HG02981 (cell line): ENCODE data around the gene ATP9A.
"Not testable (repeated sequence)": the region's sequence is repeated elsewhere in the genome, so short reads cannot be mapped to it uniquely, and the experiment has no call there.

Experiments used
- ATAC-seq: cut with Tn5 transposase; IDR thresholded peaks from one replicate; pipeline ENCODE4 v1.9.1; 2021; ENCODE audit warnings: mild to moderate bottlenecking, moderate library complexity; ENCODE audit not compliant: unreplicated experiment

Gene ATP9A

DNA sequence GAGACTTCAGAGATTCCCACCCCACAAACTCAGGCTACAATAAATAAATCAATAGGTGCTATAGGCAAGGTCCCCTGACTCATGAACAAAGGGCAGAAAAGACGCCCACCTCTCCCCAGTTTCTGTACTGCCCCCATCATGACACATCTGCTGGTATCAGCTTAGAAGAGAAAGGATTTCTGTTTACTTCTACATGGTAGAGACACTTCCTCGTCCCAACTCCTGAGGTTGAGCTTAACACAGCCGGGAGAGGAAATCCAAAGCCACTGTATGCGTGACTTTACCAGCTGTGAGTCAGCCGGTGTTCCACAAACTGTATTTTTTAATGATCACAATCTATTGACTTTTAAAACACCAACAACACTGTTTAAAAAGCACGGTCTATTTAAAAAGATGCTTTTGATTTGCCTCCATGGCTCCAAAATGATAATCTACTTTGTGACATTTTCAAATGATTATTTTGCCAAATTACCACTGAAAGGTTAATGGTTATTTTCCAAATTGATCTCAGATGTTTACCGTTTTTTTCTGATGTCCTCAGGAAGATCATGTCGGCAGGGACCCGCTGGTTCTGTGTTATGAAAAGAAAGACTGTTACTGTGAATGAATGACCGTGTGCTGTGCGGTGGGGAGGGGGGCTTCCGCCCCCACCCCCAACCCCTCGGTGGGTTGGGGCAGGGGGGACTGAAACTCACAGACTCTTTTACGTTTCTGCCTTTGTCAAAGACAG, 72.5 kb downstream of the ATP9A start:
- no peak for ATAC-seq

DNA sequence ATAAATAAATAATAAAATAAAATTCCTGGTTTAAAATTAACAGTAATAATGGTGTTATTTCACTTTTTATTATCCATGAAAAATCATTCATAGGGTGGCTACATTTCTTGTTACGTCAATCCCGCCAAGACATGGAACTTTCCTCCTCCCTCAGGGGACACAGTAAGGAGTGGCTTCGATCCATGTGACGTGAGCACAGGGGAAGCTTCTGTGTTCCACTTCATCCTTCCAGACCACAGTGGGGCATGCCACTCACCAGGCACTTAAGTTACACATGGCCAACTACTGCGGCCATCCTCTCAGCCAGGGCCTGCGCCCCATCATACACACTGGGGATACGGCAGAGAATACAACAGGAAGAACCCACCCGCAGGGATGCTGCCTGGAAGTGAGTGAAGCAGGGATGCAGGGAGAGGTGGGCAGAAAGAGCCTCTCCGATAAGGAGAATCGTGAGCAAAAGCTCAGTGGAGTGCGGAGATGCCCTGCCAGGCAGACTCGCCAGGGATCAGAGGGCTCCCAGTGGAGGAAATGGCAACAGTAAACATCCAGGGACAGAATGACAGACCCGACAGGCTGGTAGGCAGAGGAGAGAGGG, 75.3 kb downstream of the ATP9A start:
- ATAC-seq = no peak

GRCh38 chr20:51691703-51692102, 76.5 kb downstream of the ATP9A start:
- no peak for ATAC-seq

- ATAC-seq = no peak
These were observed 79.5 kb downstream of the ATP9A start for GRCh38 chr20:51688600-51689244.

- ATAC-seq = no peak
These were observed 80.6 kb downstream of the ATP9A start for GRCh38 chr20:51687630-51688029.

DNA sequence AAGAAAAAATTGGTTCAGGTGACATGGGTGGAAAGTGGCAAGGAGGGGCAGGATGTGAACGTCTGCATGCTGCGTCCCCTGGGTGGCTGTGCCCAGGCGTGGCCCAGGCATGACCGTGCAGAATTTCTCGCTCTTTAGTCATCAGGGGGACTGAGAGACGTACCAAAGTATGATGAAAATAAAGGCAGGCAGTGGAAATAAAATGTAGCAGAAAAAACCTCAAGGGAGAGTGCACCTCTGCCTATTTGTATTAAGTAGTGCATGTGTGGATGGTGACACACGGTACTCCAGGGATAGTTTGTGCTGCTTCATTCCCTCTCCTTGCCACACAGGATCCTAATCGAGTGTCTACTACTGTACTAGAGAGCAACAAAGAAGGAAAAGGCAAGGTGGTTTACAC, 81.1 kb downstream of the ATP9A start:
- ATAC-seq = no peak

- ATAC-seq = not testable (repeated sequence)
These were observed 82.7 kb downstream of the ATP9A start for GRCh38 chr20:51685494-51685893.

DNA sequence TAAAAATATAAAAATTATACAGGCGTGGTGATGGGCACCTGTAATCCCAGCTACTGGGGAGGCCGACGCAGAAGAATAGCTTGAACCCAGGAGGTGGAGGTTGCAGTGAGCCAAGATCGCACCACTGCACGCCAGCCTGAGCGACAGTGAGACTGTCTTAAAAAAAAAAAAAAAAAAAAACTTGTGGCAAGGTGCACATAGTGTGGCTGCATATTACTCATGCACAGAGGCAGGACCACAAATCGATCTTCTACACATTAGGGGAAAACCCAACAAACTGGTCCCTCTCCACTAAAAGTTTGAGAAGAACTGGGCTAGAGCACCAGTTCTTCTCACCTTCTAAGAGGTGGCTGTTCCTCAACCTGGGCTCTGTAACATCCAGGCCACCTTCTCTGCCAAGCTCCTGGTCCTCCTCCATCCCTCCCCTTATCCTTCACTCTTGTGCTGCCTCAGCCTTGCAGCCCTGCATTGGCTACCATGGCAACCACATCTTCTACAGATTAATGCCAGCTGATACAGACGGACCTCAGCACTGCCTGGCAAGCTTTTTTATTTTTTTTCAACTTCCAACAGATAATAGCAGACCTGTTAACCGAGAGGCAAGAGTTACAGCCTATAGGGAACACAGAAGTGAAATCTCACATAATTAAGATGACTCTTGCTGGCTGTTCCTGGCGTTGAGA, 88.0 kb downstream of the ATP9A start:
- ATAC-seq = no peak

DNA sequence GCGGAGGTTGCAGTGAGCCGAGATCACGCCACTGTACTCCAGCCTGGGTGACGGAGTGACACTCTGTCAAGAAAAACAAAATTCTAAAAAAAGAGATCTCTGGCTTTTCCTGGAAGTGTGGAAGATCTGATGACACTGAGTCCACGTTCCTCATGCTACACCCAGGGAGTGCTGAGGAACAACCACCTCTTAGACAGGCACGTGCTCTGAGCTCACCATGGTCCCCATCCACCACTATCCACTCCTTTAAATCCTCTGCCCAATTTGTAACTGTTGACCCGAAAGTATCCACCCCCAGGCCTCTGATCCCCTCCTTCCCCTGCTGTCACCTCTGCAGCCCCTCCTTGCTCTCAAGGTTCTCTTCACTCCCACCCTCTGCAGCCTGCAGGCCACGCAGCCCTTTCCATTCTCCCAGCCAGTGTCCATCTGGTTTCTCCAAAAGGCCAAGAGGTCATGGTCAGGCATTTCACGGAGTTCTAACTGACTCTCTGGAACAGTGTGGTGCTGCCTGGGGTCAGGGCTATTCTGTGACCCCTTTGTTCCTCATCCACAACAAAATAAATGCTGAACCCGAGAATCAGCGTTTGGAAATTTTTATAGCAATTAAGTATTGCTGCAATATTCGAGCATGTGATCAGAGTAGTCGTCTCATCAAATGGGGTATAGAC, 88.8 kb downstream of the ATP9A start:
- no peak for ATAC-seq

- ATAC-seq = no peak
These were observed 90.0 kb downstream of the ATP9A start for GRCh38 chr20:51678026-51678697.

GRCh38 chr20:51668947-51669346, 99.2 kb downstream of the ATP9A start:
- no peak for ATAC-seq

DNA sequence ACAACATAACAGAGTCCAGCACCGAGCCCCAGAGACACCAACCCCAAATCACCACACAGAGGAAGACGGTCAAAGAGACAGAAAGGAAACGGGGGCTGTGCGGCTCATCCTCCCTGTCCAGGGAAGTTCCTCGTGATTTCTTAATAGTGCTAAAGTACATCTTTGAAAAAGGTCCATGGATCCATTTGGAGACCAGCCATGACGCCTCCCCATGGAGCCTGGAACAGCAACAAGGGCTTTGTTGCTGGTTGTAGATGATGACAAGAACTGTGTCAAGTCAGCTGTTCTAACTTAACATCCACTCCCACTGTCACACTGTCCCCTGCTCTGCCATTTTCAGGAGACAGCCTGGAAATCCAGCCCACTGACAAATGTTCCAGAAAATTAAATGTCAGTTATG, 99.7 kb downstream of the ATP9A start:
- no peak for ATAC-seq

DNA sequence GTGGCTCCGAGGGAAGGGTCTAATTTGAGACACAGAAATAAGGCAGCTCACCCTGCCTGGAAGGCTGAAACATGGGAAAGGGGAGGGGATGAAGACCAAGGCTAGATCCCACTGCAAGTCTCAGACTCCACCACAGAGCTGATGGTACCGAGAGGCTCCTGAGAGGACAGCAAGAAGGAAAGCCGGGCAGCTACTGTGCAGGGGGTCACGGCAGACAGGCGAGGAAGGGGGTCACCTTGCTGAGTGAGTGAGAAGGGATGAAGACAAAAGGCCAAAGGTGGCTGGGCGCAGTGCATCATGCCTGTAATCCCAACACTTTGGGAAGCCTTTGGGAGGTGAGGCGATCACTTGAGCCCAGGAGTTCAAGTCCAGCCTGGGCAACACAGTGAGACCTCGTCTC, 100.7 kb downstream of the ATP9A start:
- no peak for ATAC-seq

GRCh38 chr20:51667002-51667408, 101.2 kb downstream of the ATP9A start:
- ATAC-seq = no peak

DNA sequence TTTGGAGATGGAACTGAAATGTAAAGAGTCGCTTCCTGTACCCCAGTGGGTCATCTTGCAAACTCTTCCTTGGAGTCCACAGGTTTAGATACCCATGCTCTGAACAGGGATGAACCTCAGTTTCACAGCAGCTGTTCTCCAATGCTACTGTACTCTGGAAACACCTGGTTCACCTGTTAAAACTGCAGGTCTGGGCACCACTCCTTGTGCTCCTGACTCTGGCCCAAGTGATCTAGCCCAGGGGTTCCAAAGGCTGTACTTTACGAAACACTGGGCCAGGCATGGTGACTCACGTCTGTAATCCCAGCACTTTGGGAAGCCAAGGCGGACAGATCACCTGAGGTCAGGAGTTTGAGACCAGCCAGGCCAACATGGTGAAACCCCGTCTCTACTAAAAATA, 102.1 kb downstream of the ATP9A start:
- no peak for ATAC-seq

DNA sequence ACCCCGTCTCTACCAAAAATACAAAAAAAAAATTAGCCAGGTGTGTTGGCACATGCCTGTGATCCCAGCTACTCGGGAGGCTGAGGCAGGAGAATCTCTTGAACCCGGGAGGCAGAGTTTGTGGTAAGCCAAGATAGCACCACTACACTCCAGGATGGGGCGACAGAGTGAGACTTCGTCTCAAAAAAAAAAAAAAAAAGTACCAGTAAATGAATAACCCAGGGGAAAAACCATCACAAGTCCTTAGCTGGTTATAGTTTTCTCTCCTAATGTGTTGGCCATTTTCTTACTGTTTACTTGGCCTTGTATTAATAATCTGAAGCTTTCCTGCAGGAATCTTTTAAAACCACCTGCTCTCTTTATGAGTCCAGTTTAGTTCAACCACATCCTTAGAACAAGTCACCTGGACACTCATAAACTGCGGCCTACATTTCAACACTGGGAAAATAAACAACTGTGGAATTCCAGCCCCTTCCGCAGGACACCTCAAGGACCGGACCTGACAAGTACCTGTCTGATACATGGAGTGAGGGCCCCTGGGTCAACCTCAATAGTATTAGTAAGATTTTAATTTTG, 102.6 kb downstream of the ATP9A start:
- ATAC-seq = no peak

- no peak for ATAC-seq
These were observed 106.5 kb downstream of the ATP9A start for GRCh38 chr20:51661609-51662178.

DNA sequence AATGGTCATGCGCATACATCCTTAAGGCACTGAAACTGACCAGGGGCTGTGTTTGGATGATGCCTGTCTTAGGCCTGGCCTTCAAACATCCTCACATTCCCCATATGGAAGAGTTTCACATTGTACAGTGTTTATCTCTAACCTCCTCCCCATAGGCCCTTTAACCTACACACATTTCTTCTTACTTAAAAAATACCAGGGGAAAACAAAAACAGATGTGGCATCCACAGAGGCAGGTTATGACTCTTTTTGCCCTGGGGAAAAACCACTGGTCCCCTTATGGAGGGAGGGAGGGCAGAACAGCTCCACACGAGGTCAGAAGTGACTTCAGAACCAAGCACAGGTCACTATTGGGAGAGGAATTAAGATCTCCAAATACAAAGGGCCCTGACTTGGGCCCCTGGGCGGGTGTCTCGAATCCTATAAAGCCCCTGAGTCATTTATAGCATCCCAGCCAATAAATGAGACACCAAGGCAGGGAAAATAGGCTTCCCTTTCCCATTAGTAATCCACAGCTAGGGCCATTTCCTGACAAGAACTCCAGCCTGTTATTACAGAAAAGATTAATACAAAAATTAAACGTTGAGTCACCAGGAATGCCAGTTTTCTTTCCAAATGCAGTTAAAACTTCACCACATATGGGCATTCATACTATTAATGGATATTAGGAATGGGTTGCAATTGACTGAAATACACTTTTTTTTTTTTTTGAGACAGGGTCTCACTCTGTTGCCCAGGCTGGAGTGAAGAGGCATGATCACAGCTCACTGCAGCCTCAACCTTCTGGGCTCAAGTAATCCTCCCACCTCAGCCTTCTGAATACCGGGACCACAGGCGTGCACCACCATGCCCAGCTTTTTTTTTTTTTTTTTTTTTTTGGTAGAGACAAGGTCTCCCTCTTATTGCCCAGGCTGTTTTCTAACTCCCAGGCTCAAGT, 107.2 kb downstream of the ATP9A start:
- no peak for ATAC-seq

GRCh38 chr20:51659491-51660050, 108.6 kb downstream of the ATP9A start:
- ATAC-seq = no peak
